HepG2 (cell line): Measurements from ENCODE around the gene JAZF1. TPM values are rescaled to one million over a fixed set of nuclear protein-coding genes. Genes with fewer than 3 reads are reported as not detected.

Experiments used
- ATAC-seq: fragments of 200-7000 bp; cut with Tn5 transposase; 3 replicates; pipeline ENCODE4 v1.9.1; 2020; ENCODE audit warnings: mild to moderate bottlenecking, moderate library complexity
- BruUV-seq: library from RNA; stranded (reverse); fragments of 400-500 nt; replicated peaks from 2 replicates; lab custom pipeline; 2021; lab: Mats Ljungman, UMichigan
- CTCF ChIA-PET: fragments of 300-600 bp; formaldehyde crosslinking; extraction: SDS; loops from one replicate; lab custom pipeline; 2021; ENCODE audit warnings: low total read pairs, inconsistent platforms, low intra/inter-chr PET ratio; lab: Yijun Ruan, JAX
- POLR2A ChIA-PET: fragments of 350-600 bp; sonication (Branson Sonifier 250); formaldehyde crosslinking; loops from one replicate; lab custom pipeline; 2020; ENCODE audit warnings: antibody characterized with exemption, inconsistent platforms; lab: Yijun Ruan, JAX
- DNase-seq: peaks from one replicate; pipeline ENCODE4 v3.0.0-alpha.2; 2015; ENCODE audit warnings: low spot score
- FAIRE-seq: peaks from 3 replicates; lab custom pipeline; 2011; peaks lifted over from hg19 to GRCh38; lab: Jason Lieb, UNC
- H2AFZ ChIP-seq: one replicate; pipeline ENCODE4 v1.6.1; 2011; ENCODE audit warnings: low read length, inconsistent platforms
- H3K27ac ChIP-seq: fragments of 300-600 bp; 3 replicates; pipeline ENCODE4 v1.8.0; 2011; ENCODE audit warnings: mixed run types, mild to moderate bottlenecking, mixed read lengths, low read length, inconsistent platforms; ENCODE audit not compliant: insufficient read depth; ENCODE audit errors: extremely low read length
- H3K27me3 ChIP-seq, 2 experiments: fragments of 200-600 bp in 1 of 2; 2 replicates in 1 of 2; 3 replicates in 1 of 2; pipeline versions ENCODE4 v1.6.0 to v1.8.0; 2011; ENCODE audit warnings: low read length in 2 of 2, mild to moderate bottlenecking in 2 of 2, moderate library complexity in 2 of 2, inconsistent platforms in 1 of 2; ENCODE audit not compliant: insufficient read depth in 2 of 2, control insufficient read depth in 1 of 2
- H3K36me3 ChIP-seq, 2 experiments: fragments of 200-600 bp in 1 of 2; replicated peaks in 1 of 2; 2 replicates in 1 of 2; 3 replicates in 1 of 2; pipeline versions ENCODE4 v1.5.1 to v1.8.0; 2011; ENCODE audit warnings: low read length in 2 of 2, inconsistent platforms in 1 of 2; ENCODE audit not compliant: insufficient read depth in 2 of 2, control insufficient read depth in 1 of 2
- H3K4me1 ChIP-seq: 2 replicates; pipeline ENCODE4 v1.5.1; 2012; ENCODE audit warnings: low read length, inconsistent platforms; ENCODE audit not compliant: insufficient read depth
- H3K4me2 ChIP-seq: 2 replicates; pipeline ENCODE4 v1.6.0; 2011; ENCODE audit warnings: low read depth, low read length, inconsistent platforms
- H3K4me3 ChIP-seq, 3 experiments: fragments of 200-600 bp in 1 of 3; sonication (generic), shearing (Covaris generic) in 1 of 3; replicated peaks in 1 of 3; 2 replicates each; pipeline ENCODE4 v1.5.1; 2011 to 2016; ENCODE audit warnings: low read length in 3 of 3, inconsistent platforms in 2 of 3, low read depth in 2 of 3, mild to moderate bottlenecking in 2 of 3, control low read depth in 1 of 3, mixed read lengths in 1 of 3; ENCODE audit not compliant: insufficient read depth in 1 of 3
- H3K79me2 ChIP-seq: one replicate; pipeline ENCODE4 v1.6.1; 2011; ENCODE audit warnings: low read length, inconsistent platforms; ENCODE audit not compliant: insufficient read depth
- H3K9ac ChIP-seq: 2 replicates; pipeline ENCODE4 v1.6.0; 2011; ENCODE audit warnings: mild to moderate bottlenecking, low read depth, low read length, inconsistent platforms; ENCODE audit not compliant: insufficient read depth
- H3K9me3 ChIP-seq: 2 replicates; pipeline ENCODE4 v1.5.1; 2012; ENCODE audit warnings: mild to moderate bottlenecking, low read length
- H4K20me1 ChIP-seq: 2 replicates; pipeline ENCODE4 v1.6.0; 2011; ENCODE audit warnings: inconsistent platforms, mild to moderate bottlenecking, low read length, moderate library complexity; ENCODE audit not compliant: insufficient read depth
- NCOR1 ChIP-seq: fragments of 200-600 bp; sonication (generic); IDR thresholded peaks from 2 replicates; pipeline ENCODE4 v1.7.0; 2017; ENCODE audit warnings: antibody characterized with exemption, low read length, borderline replicate concordance
- NFE2 ChIP-seq: sonication (generic); formaldehyde crosslinking; IDR thresholded peaks from 2 replicates; pipeline ENCODE4 v1.4.0; 2020; ENCODE audit warnings: missing genetic modification reagents
- RBM22 ChIP-seq: fragments of 200-400 bp; formaldehyde crosslinking; optimal IDR thresholded peaks from 2 replicates; pipeline ENCODE3; 2017; ENCODE audit warnings: mild to moderate bottlenecking, low read length, moderate library complexity
- TEAD3 ChIP-seq: optimal IDR thresholded peaks from 2 replicates; pipeline ENCODE3; 2016; ENCODE audit warnings: borderline replicate concordance
- ZHX1 ChIP-seq: sonication (generic); formaldehyde crosslinking; IDR thresholded peaks from 2 replicates; pipeline ENCODE4 v1.8.1; 2022; ENCODE audit warnings: low read depth, mild to moderate bottlenecking, missing genetic modification reagents
- ZSCAN9 ChIP-seq: IDR thresholded peaks from 2 replicates; pipeline ENCODE4 v1.6.1; 2016; ENCODE audit warnings: borderline replicate concordance
- WGBS: methylation state at CpG from one replicate; pipeline ENCODE4 v1.1.6; 2017; ENCODE audit warnings: low lambda C conversion rate; 5-methylcytosine and 5-hydroxymethylcytosine counted together
- in situ Hi-C: cut with HindIII; loops from 2 replicates; pipeline ENCODE4 v1.10.0; 2017; ENCODE audit warnings: low pct_unique_long_range_greater_than_20kb; ENCODE audit not compliant: extremely low pct_ligation_motif_present
- intact Hi-C: fragments of 100-400 bp; cut with micrococcal nuclease; formaldehyde crosslinking; loops from one replicate; pipeline ENCODE4 v1.10.0; 2022; ENCODE audit not compliant: unreplicated experiment
- polyA plus RNA-seq, 8 experiments: library from polyadenylated mRNA; depleted of rRNA in 3 of 8; stranded (reverse) in 7 of 8; unstranded in 1 of 8; fragments of >200 nt; fragmentation: Illumina TruSeq in 4 of 8; extraction: Trizol in 4 of 8; gene quantifications; 2 replicates each; pipeline versions ENCODE4 v1.2.1 to v1.2.3, GENCODE V29; 2011 to 2016; ENCODE audit warnings: low read depth in 4 of 8, missing spikeins in 1 of 8, mixed read lengths in 1 of 8; ENCODE audit not compliant: insufficient read depth in 1 of 8
- total RNA-seq, 5 experiments: library from RNA; depleted of rRNA; stranded (reverse); fragments of >200 nt; fragmentation: Illumina TruSeq; extraction: Trizol; gene quantifications; 2 replicates each; pipeline ENCODE4 v1.2.3, GENCODE V29; 2016; ENCODE audit warnings: low read depth in 1 of 5
- TF ChIP-seq, protein P1 (sequence below): sonication (generic); formaldehyde crosslinking; IDR thresholded peaks from 2 replicates; pipeline ENCODE4 v1.5.0; 2020; ENCODE audit warnings: mild to moderate bottlenecking, missing genetic modification reagents, moderate library complexity

JAZF1 gene
- total and polyA plus RNA-seq, 2 of the 13 experiments (the other 11 are each of a cell fraction or from before 2014, with no cell fraction given) = not detected

GRCh38 chr7:27936047-27936767 is 244.4 kb downstream of the JAZF1 start:
- in situ Hi-C loops = no loop called here
- ATAC-seq = no peak
- no peak overlapping the region for H3K4me2 ChIP-seq
- intact Hi-C loops = no loop called here
- no peaks in the 10 kb centered on the region for H4K20me1 ChIP-seq
- H2AFZ ChIP-seq = no peak overlapping the region
- H3K9ac ChIP-seq = no peak overlapping the region
- peaks cover 2 to 12% of the 10 kb centered on the region in 2 experiments; a peak in 2 of 5 replicates for H3K27me3 ChIP-seq
- no peak overlapping the region for H3K27ac ChIP-seq
- BruUV-seq = no TSS peak
- TF ChIP-seq ZSCAN9 = no peak
- no peak for TF ChIP-seq RBM22
- TF ChIP-seq, all 625 proteins: peak for 0
- no peak overlapping the region for H3K4me3 ChIP-seq
- ChIA-PET CTCF (no interaction called here), POLR2A (no interaction called here)
- no peaks in the 10 kb centered on the region for H3K79me2 ChIP-seq
- WGBS = 0% methylated on average over 6 of the region's 6 CpGs
- FAIRE-seq = no peak
- H3K9me3 ChIP-seq = no peaks in the 10 kb centered on the region
- no peaks in the 10 kb centered on the region for H3K36me3 ChIP-seq
- H3K4me1 ChIP-seq = no peaks in the 10 kb centered on the region
- DNase-seq = no peak

GRCh38 chr7:27933671-27934565 is 246.7 kb downstream of the JAZF1 start:
- ATAC-seq (no peak), DNase-seq (no peak), FAIRE-seq (no peak)
- Histone ChIP-seq H3K27me3 (no peaks in the 10 kb centered on the region; a peak in 1 of 5 replicates), H3K9me3 (no peaks in the 10 kb centered on the region), H3K4me3 (no peak overlapping the region), H3K79me2 (no peaks in the 10 kb centered on the region), H3K4me1 (no peaks in the 10 kb centered on the region), H3K4me2 (no peak overlapping the region), H3K27ac (no peak overlapping the region), H2AFZ (no peak overlapping the region), H3K9ac (no peak overlapping the region), H4K20me1 (no peaks in the 10 kb centered on the region), H3K36me3 (no peaks in the 10 kb centered on the region)
- no TSS peak for BruUV-seq
- ChIA-PET POLR2A (no interaction called here), CTCF (interaction anchor here (1.2 to 1.5 kb wide), 2 partner anchors 244 to 738 kb away, joined by 4 read pairs; no protein-coding TSS in a partner anchor)
- in situ Hi-C loops = no loop called here
- 22% methylated on average over 3 of the region's 3 CpGs for WGBS
- intact Hi-C loops = no loop called here
- TF ChIP-seq, protein P1, sequence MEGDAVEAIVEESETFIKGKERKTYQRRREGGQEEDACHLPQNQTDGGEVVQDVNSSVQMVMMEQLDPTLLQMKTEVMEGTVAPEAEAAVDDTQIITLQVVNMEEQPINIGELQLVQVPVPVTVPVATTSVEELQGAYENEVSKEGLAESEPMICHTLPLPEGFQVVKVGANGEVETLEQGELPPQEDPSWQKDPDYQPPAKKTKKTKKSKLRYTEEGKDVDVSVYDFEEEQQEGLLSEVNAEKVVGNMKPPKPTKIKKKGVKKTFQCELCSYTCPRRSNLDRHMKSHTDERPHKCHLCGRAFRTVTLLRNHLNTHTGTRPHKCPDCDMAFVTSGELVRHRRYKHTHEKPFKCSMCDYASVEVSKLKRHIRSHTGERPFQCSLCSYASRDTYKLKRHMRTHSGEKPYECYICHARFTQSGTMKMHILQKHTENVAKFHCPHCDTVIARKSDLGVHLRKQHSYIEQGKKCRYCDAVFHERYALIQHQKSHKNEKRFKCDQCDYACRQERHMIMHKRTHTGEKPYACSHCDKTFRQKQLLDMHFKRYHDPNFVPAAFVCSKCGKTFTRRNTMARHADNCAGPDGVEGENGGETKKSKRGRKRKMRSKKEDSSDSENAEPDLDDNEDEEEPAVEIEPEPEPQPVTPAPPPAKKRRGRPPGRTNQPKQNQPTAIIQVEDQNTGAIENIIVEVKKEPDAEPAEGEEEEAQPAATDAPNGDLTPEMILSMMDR (CRISPR knock-in tag) = peak; percentile 31; the same call in 1 of the 2 replicates
- TF ChIP-seq NCOR1 (no peak), TEAD3 (no peak), NFE2 (CRISPR knock-in tag) (no peak), ZHX1 (CRISPR knock-in tag) (no peak)
